ENCODE data around the gene ADAMTS2. TPM values are rescaled to one million over a fixed set of nuclear protein-coding genes. Genes with fewer than 3 reads are reported as not detected.

Gene ADAMTS2
- total RNA-seq, 1 experiment from 2014 or later = 3.9 TPM

DNA sequence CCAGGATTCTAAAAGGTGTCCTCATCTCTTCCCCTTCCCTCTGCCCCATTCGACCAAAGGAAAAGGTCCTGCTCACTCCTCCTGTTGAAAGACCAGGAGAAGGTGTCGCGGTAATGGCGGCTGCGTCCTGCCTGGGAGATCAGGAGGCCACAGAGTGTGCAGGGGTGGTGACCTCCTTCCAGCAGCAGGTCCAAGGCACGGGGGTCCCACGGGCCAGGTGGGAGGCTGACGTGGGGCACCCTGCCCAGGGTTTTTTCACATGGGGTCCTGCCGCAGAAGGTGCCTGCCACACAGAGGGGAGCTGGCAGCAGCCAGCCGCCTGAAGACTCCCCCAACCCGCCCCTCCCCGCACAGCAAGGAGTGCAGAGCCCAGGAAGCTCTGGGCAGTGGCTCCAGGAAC, 22.2 kb upstream of the ADAMTS2 start:
- Histone ChIP-seq H3K4me1 (ENCODE audit: control insufficient read depth in 1 of 2, insufficient read depth in 2 of 2, low read length in 2 of 2) (no peaks in the 10 kb centered on the region), H3K9me2 (ENCODE audit: insufficient read depth) (no peaks in the 10 kb centered on the region), H3K4me3 (replicated peaks in 1 of 2; ENCODE audit: low read depth in 1 of 2, low read length in 2 of 2) (no peak overlapping the region), H2AFZ (ENCODE audit: low read depth, low read length, poor library complexity, severe bottlenecking) (no peak overlapping the region), H4K20me1 (ENCODE audit: insufficient read depth) (no peaks in the 10 kb centered on the region), H3K36me3 (ENCODE audit: control insufficient read depth in 1 of 2, insufficient read depth in 2 of 2, low read length in 2 of 2) (no peaks in the 10 kb centered on the region), H3K4me2 (ENCODE audit: low read length) (no peak overlapping the region), H3K27me3 (ENCODE audit: insufficient read depth, low read length) (no peaks in the 10 kb centered on the region), H3K9me3 (ENCODE audit: control insufficient read depth in 1 of 2, insufficient read depth in 1 of 2, low read depth in 1 of 2, low read length in 2 of 2) (no peaks in the 10 kb centered on the region), H3K79me2 (ENCODE audit: insufficient read depth, low read length) (no peaks in the 10 kb centered on the region), H3K27ac (ENCODE audit: low read depth, low read length) (no peak overlapping the region), H3K9ac (ENCODE audit: low read length) (no peak overlapping the region)
- TF ChIP-seq RAD21 (IDR thresholded peaks at IDR 0.05; ENCODE audit: low read depth) = no peak
- TF ChIP-seq, protein P1, sequence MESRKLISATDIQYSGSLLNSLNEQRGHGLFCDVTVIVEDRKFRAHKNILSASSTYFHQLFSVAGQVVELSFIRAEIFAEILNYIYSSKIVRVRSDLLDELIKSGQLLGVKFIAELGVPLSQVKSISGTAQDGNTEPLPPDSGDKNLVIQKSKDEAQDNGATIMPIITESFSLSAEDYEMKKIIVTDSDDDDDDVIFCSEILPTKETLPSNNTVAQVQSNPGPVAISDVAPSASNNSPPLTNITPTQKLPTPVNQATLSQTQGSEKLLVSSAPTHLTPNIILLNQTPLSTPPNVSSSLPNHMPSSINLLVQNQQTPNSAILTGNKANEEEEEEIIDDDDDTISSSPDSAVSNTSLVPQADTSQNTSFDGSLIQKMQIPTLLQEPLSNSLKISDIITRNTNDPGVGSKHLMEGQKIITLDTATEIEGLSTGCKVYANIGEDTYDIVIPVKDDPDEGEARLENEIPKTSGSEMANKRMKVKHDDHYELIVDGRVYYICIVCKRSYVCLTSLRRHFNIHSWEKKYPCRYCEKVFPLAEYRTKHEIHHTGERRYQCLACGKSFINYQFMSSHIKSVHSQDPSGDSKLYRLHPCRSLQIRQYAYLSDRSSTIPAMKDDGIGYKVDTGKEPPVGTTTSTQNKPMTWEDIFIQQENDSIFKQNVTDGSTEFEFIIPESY (IDR thresholded peaks at IDR 0.05; ENCODE audit: extremely low read depth, insufficient replicate concordance, low read length) = no peak
- TF ChIP-seq, protein P2, sequence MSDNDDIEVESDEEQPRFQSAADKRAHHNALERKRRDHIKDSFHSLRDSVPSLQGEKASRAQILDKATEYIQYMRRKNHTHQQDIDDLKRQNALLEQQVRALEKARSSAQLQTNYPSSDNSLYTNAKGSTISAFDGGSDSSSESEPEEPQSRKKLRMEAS (IDR thresholded peaks at IDR 0.05) = no peak
- TF ChIP-seq TCF7L2 (IDR thresholded peaks at IDR 0.05; ENCODE audit: borderline replicate concordance, extremely low read depth, insufficient read depth, insufficient read length) = no peak
- TF ChIP-seq EGR1 (IDR thresholded peaks at IDR 0.05; ENCODE audit: low read depth) = no peak
- TF ChIP-seq CEBPB (IDR thresholded peaks at IDR 0.05; ENCODE audit: low read depth) = no peak
- no peak for TF ChIP-seq SP1 (IDR thresholded peaks at IDR 0.05; ENCODE audit: low read depth)
- TF ChIP-seq YY1 (IDR thresholded peaks at IDR 0.05; ENCODE audit: extremely low read depth, insufficient replicate concordance, low read depth, low read length) = no peak
- TF ChIP-seq EZH2phosphoT487 (IDR thresholded peaks at IDR 0.05; ENCODE audit: borderline replicate concordance) = no peak
- TF ChIP-seq, protein P3, sequence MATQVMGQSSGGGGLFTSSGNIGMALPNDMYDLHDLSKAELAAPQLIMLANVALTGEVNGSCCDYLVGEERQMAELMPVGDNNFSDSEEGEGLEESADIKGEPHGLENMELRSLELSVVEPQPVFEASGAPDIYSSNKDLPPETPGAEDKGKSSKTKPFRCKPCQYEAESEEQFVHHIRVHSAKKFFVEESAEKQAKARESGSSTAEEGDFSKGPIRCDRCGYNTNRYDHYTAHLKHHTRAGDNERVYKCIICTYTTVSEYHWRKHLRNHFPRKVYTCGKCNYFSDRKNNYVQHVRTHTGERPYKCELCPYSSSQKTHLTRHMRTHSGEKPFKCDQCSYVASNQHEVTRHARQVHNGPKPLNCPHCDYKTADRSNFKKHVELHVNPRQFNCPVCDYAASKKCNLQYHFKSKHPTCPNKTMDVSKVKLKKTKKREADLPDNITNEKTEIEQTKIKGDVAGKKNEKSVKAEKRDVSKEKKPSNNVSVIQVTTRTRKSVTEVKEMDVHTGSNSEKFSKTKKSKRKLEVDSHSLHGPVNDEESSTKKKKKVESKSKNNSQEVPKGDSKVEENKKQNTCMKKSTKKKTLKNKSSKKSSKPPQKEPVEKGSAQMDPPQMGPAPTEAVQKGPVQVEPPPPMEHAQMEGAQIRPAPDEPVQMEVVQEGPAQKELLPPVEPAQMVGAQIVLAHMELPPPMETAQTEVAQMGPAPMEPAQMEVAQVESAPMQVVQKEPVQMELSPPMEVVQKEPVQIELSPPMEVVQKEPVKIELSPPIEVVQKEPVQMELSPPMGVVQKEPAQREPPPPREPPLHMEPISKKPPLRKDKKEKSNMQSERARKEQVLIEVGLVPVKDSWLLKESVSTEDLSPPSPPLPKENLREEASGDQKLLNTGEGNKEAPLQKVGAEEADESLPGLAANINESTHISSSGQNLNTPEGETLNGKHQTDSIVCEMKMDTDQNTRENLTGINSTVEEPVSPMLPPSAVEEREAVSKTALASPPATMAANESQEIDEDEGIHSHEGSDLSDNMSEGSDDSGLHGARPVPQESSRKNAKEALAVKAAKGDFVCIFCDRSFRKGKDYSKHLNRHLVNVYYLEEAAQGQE (IDR thresholded peaks at IDR 0.05; ENCODE audit: low read depth) = no peak
- TF ChIP-seq, protein P4, sequence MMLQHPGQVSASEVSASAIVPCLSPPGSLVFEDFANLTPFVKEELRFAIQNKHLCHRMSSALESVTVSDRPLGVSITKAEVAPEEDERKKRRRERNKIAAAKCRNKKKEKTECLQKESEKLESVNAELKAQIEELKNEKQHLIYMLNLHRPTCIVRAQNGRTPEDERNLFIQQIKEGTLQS (IDR thresholded peaks at IDR 0.05) = no peak
- TF ChIP-seq SIN3A (IDR thresholded peaks at IDR 0.05; ENCODE audit: low read depth) = no peak
- TF ChIP-seq, protein P5, sequence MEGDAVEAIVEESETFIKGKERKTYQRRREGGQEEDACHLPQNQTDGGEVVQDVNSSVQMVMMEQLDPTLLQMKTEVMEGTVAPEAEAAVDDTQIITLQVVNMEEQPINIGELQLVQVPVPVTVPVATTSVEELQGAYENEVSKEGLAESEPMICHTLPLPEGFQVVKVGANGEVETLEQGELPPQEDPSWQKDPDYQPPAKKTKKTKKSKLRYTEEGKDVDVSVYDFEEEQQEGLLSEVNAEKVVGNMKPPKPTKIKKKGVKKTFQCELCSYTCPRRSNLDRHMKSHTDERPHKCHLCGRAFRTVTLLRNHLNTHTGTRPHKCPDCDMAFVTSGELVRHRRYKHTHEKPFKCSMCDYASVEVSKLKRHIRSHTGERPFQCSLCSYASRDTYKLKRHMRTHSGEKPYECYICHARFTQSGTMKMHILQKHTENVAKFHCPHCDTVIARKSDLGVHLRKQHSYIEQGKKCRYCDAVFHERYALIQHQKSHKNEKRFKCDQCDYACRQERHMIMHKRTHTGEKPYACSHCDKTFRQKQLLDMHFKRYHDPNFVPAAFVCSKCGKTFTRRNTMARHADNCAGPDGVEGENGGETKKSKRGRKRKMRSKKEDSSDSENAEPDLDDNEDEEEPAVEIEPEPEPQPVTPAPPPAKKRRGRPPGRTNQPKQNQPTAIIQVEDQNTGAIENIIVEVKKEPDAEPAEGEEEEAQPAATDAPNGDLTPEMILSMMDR (IDR thresholded peaks at IDR 0.05 in 2 of 3, conservative IDR thresholded peaks at IDR 0.05 in 1 of 3; ENCODE audit: borderline replicate concordance in 1 of 3, insufficient read depth in 1 of 3, low read depth in 2 of 3, low read length in 2 of 3) = no peak
- no peak for TF ChIP-seq SRF (IDR thresholded peaks at IDR 0.05; ENCODE audit: low read depth)
- no peak for TF ChIP-seq ELF1 (IDR thresholded peaks at IDR 0.05; ENCODE audit: borderline replicate concordance, low read depth)
- POLR2A ChIA-PET = no interaction called here
- BruUV-seq (replicated peaks) = no TSS peak
- ATAC-seq (no peak), DNase-seq (ENCODE audit: low read depth, low spot score) (no peak)
- RAD21 ChIA-PET (ENCODE audit: low non-redundant PET in 1 of 2, low total read pairs in 2 of 2, uncharacterized antibody in 2 of 2, unreplicated experiment in 2 of 2) = no interaction called here
- intact Hi-C loops (cut with micrococcal nuclease) = no loop called here
- CTCF ChIA-PET = no interaction called here

Measured in HCT116 (cell line).